Mesodermal cell (in vitro differentiated cells): Measurements from ENCODE around the gene GTPBP1.

Source experiments
- H3K27ac ChIP-seq: 2 replicates; pipeline ENCODE4 v1.7.0; 2013; ENCODE audit warnings: mild to moderate bottlenecking, low read depth, low read length, moderate library complexity; ENCODE audit not compliant: severe bottlenecking
- H3K36me3 ChIP-seq: 2 replicates; pipeline ENCODE4 v1.7.1; 2013; ENCODE audit warnings: mild to moderate bottlenecking, low read length, moderate library complexity; ENCODE audit not compliant: control insufficient read depth, insufficient read depth
- H3K4me1 ChIP-seq: one replicate; pipeline ENCODE4 v1.7.1; 2013; ENCODE audit warnings: mild to moderate bottlenecking, low read length; ENCODE audit not compliant: insufficient read depth, control insufficient read depth, poor library complexity, severe bottlenecking
- H3K4me3 ChIP-seq: 2 replicates; pipeline ENCODE4 v1.7.0; 2013; ENCODE audit warnings: low read length, control low read depth, mild to moderate bottlenecking; ENCODE audit not compliant: insufficient read depth, poor library complexity, severe bottlenecking; ENCODE audit errors: extremely low read depth
- H3K9me3 ChIP-seq: 2 replicates; pipeline ENCODE4 v1.7.1; 2013; ENCODE audit warnings: mild to moderate bottlenecking, low read length, moderate library complexity; ENCODE audit not compliant: control insufficient read depth
- WGBS, 2 experiments: methylation state at CpG; one replicate each; pipeline ENCODE4 v1.1.5; 2013; ENCODE audit warnings: missing lambda C conversion rate in 2 of 2; ENCODE audit not compliant: insufficient coverage in 2 of 2; 5-methylcytosine and 5-hydroxymethylcytosine counted together

The GTPBP1 gene

GRCh38 chr22:38715176-38715764 lies 9.5 kb downstream of the GTPBP1 start:
- H3K9me3 ChIP-seq, result no peaks in the 10 kb centered on the region
- 95 to 96% methylated on average over 8 to 9 of the region's 9 CpGs for WGBS, 2 experiments
- H3K4me1 ChIP-seq, result peaks cover 36% of the 10 kb centered on the region
- H3K36me3 ChIP-seq, result peaks cover 59% of the 10 kb centered on the region
- no peak overlapping the region for H3K4me3 ChIP-seq
- no peak overlapping the region for H3K27ac ChIP-seq

DNA sequence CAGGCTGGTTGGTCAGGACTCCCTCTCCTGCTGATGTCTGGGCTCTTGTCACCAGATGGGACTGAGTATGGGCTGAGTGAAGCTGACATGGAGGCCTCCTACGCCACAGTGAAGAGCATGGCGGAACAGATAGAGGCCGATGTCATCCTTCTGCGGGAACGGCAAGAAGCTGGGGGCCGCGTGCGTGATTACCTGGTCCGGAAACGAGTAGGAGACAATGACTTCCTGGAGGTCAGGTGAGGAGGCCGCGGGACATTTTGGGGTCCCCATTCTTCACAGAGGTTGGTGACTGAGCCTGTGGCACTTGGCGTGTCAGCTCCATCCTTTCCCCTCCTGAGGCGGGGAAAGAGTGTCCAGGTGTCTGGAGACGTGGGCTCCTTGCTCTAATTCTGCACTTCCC lies 10.1 kb downstream of the GTPBP1 start:
- Histone ChIP-seq H3K36me3 (peaks cover 59% of the 10 kb centered on the region), H3K9me3 (no peaks in the 10 kb centered on the region), H3K4me3 (no peak overlapping the region), H3K27ac (no peak overlapping the region), H3K4me1 (peaks cover 36% of the 10 kb centered on the region)
- WGBS, 2 experiments, result 95% methylated on average over 14 to 15 of the region's 15 CpGs

- H3K36me3 ChIP-seq, result peaks cover 59% of the 10 kb centered on the region
- H3K4me3 ChIP-seq, result no peak overlapping the region
- 96 to 100% methylated on average over 4 to 10 of the region's 10 CpGs for WGBS, 2 experiments
- no peaks in the 10 kb centered on the region for H3K9me3 ChIP-seq
- H3K4me1 ChIP-seq, result peaks cover 36% of the 10 kb centered on the region
- H3K27ac ChIP-seq, result no peak overlapping the region
Observed at GRCh38 chr22:38716271-38716670, 10.5 kb downstream of the GTPBP1 start.

- Histone ChIP-seq H3K9me3 (no peaks in the 10 kb centered on the region), H3K4me3 (no peak overlapping the region), H3K27ac (no peak overlapping the region), H3K36me3 (peaks cover 64% of the 10 kb centered on the region), H3K4me1 (peaks cover 36% of the 10 kb centered on the region)
- 90 to 96% methylated on average over 7 to 8 of the region's 9 CpGs for WGBS, 2 experiments
Observed at GRCh38 chr22:38716826-38717225, 11.1 kb downstream of the GTPBP1 start.

DNA sequence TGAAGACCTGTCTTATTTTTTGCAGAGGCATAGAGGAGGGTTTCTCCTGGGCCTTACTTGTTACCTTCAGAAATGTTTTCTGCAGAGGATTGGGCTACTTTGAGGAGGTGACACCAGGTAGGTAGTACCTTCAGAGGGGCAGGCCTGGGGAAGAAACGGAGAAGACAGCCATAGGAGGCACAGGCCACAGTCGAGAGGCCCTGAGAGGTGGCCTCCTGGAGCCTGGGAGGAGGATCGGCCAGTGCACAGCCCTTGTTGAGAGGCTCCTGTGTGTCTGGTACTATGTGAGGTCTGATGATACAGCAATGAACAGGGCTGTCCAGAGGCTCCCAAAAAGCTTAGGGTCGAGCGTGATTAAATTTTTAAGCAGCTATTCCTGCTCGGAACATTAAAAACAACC lies 11.5 kb downstream of the GTPBP1 start:
- Histone ChIP-seq H3K4me3 (no peak overlapping the region), H3K9me3 (no peaks in the 10 kb centered on the region), H3K27ac (peak overlapping the region; percentile 23), H3K4me1 (peaks cover 36% of the 10 kb centered on the region), H3K36me3 (peaks cover 65% of the 10 kb centered on the region)
- 96 to 98% methylated on average over 6 of the region's 6 CpGs for WGBS, 2 experiments

- peaks cover 73% of the 10 kb centered on the region for H3K36me3 ChIP-seq
- H3K27ac ChIP-seq, result peak overlapping the region; percentile 65
Observed at GRCh38 chr22:38718414-38718813, 12.7 kb downstream of the GTPBP1 start.

GRCh38 chr22:38719196-38719595 lies 13.5 kb downstream of the GTPBP1 start:
- Histone ChIP-seq H3K27ac (no peak overlapping the region), H3K4me3 (no peak overlapping the region), H3K36me3 (peaks cover 81% of the 10 kb centered on the region), H3K9me3 (no peaks in the 10 kb centered on the region), H3K4me1 (peaks cover 27% of the 10 kb centered on the region)
- WGBS, 2 experiments, result 95 to 98% methylated on average over 6 of the region's 6 CpGs

More at GRCh38 chr22:38718414-38718813, 12.7 kb downstream of the GTPBP1 start:
- no peak overlapping the region for H3K4me3 ChIP-seq
- H3K9me3 ChIP-seq, result no peaks in the 10 kb centered on the region
- H3K4me1 ChIP-seq, result peaks cover 28% of the 10 kb centered on the region
- 53 to 57% methylated on average over 5 of the region's 6 CpGs for WGBS, 2 experiments

DNA sequence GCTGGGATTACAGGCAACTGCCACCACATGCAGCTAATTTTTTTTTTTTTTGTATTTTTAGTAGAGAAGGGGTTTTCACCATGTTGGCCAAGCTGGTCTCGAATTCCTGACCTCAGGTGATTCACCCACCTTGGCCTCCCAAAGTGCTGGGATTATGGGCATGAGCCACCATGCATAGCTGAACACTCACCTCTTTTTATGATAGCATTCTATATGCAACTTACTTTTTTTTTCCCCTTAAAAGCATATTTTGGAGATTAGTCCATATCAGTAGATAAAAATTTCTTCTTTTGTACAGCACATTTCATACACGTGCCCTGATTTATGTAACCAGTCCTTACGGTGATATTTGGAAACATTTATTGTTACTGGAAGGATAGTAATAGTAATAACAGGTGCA lies 14.6 kb downstream of the GTPBP1 start:
- Histone ChIP-seq H3K9me3 (no peaks in the 10 kb centered on the region), H3K36me3 (peaks cover 85% of the 10 kb centered on the region), H3K27ac (no peak overlapping the region), H3K4me3 (no peak overlapping the region), H3K4me1 (peaks cover 19% of the 10 kb centered on the region)
- WGBS, 2 experiments, result 90 to 93% methylated on average over 2 of the region's 3 CpGs

DNA sequence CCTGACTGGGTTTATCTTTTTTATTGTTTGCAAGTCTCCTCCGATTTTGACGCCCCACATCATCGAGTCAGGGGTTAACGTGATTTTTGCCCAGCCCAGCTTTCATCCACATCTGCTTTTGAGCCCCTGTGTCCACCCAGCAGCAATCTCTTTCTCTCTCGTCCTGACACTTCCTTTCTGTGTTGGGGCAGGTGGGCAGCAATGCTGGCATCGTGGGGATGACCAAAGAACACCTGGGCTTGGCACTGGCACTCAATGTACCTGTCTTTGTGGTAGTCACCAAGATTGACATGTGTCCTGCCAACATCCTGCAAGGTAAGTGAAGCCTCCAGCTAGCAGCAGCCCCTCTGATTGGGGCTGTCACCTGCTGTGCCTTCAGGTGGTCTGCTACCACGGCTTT lies 15.8 kb downstream of the GTPBP1 start:
- H3K27ac ChIP-seq, result no peak overlapping the region
- peaks cover 19% of the 10 kb centered on the region for H3K4me1 ChIP-seq
- H3K4me3 ChIP-seq, result no peak overlapping the region
- peaks cover 85% of the 10 kb centered on the region for H3K36me3 ChIP-seq
- no peaks in the 10 kb centered on the region for H3K9me3 ChIP-seq
- WGBS, 2 experiments, result 97 to 100% methylated on average over 5 of the region's 7 CpGs

- Histone ChIP-seq H3K27ac (no peak overlapping the region), H3K4me3 (no peak overlapping the region), H3K4me1 (no peaks in the 10 kb centered on the region), H3K36me3 (peaks cover 92% of the 10 kb centered on the region), H3K9me3 (no peaks in the 10 kb centered on the region)
- 91 to 97% methylated on average over 6 of the region's 7 CpGs for WGBS, 2 experiments
Observed at GRCh38 chr22:38724176-38724575, 18.4 kb downstream of the GTPBP1 start.

GRCh38 chr22:38724926-38725571 lies 19.3 kb downstream of the GTPBP1 start:
- 92 to 94% methylated on average over 3 of the region's 3 CpGs for WGBS, 2 experiments

More at GRCh38 chr22:38724926-38725571, 19.3 kb downstream of the GTPBP1 start:
- H3K9me3 ChIP-seq, result no peaks in the 10 kb centered on the region
- H3K4me3 ChIP-seq, result no peak overlapping the region
- H3K27ac ChIP-seq, result no peak overlapping the region
- H3K36me3 ChIP-seq, result peaks cover 93% of the 10 kb centered on the region
- H3K4me1 ChIP-seq, result no peaks in the 10 kb centered on the region
